Mesendoderm (in vitro differentiated cells): ENCODE data around the gene ADAMTS12.
"Not testable (repeated sequence)": the region's sequence is repeated elsewhere in the genome, so short reads cannot be mapped to it uniquely, and the experiment has no call there.

Experiments used
- DNase-seq: peaks from one replicate; pipeline ENCODE4 v3.0.0; 2013
- H2AK5ac ChIP-seq: 2 replicates; pipeline ENCODE4 v1.6.1; 2013; ENCODE audit warnings: low read length, inconsistent platforms
- H2BK120ac ChIP-seq: 2 replicates; pipeline ENCODE4 v1.6.1; 2013; ENCODE audit warnings: low read depth, mild to moderate bottlenecking, low read length, moderate library complexity, mixed read lengths
- H2BK15ac ChIP-seq: replicated peaks from 2 replicates; pipeline ENCODE4 v1.6.1; 2013; ENCODE audit warnings: low read depth, mild to moderate bottlenecking, moderate library complexity
- H2BK5ac ChIP-seq: 2 replicates; pipeline ENCODE4 v1.6.1; 2013; ENCODE audit warnings: low read length, inconsistent platforms
- H3K18ac ChIP-seq: 2 replicates; pipeline ENCODE4 v1.6.1; 2013; ENCODE audit warnings: mild to moderate bottlenecking, low read length, mixed read lengths
- H3K23ac ChIP-seq: one replicate; pipeline ENCODE4 v1.6.1; 2013; ENCODE audit warnings: low read length
- H3K27ac ChIP-seq: 2 replicates; pipeline ENCODE4 v1.5.1; 2013; ENCODE audit warnings: low read depth, mild to moderate bottlenecking, inconsistent platforms, low read length, moderate library complexity
- H3K27me3 ChIP-seq: 2 replicates; pipeline ENCODE4 v1.6.1; 2013; ENCODE audit warnings: low read length, control low read depth, mild to moderate bottlenecking, inconsistent platforms; ENCODE audit not compliant: insufficient read depth, poor library complexity
- H3K36me3 ChIP-seq: 2 replicates; pipeline ENCODE4 v1.6.1; 2013; ENCODE audit warnings: low read length, inconsistent platforms; ENCODE audit not compliant: control insufficient read depth, insufficient read depth
- H3K4ac ChIP-seq: one replicate; pipeline ENCODE4 v1.6.1; 2013; ENCODE audit warnings: low read depth, mild to moderate bottlenecking, low read length, moderate library complexity
- H3K4me1 ChIP-seq: 2 replicates; pipeline ENCODE4 v1.6.1; 2013; ENCODE audit warnings: low read depth, low read length, inconsistent platforms; ENCODE audit not compliant: control insufficient read depth
- H3K4me2 ChIP-seq: 2 replicates; pipeline ENCODE4 v1.6.1; 2013; ENCODE audit warnings: low read length
- H3K4me3 ChIP-seq: 2 replicates; pipeline ENCODE4 v1.5.1; 2013; ENCODE audit warnings: mild to moderate bottlenecking, low read length
- H3K56ac ChIP-seq: one replicate; pipeline ENCODE4 v1.6.1; 2013; ENCODE audit warnings: low read length
- H3K79me1 ChIP-seq: 2 replicates; pipeline ENCODE4 v1.6.1; 2013; ENCODE audit warnings: low read length, inconsistent platforms
- H3K79me2 ChIP-seq: 2 replicates; pipeline ENCODE4 v1.6.1; 2013; ENCODE audit warnings: mild to moderate bottlenecking, low read length; ENCODE audit not compliant: control insufficient read depth, insufficient read depth
- H3K9ac ChIP-seq: 2 replicates; pipeline ENCODE4 v1.6.1; 2013; ENCODE audit warnings: low read length, inconsistent platforms
- H4K5ac ChIP-seq: one replicate; pipeline ENCODE4 v1.6.1; 2013; ENCODE audit warnings: low read length
- H4K8ac ChIP-seq: one replicate; pipeline ENCODE4 v1.6.1; 2013; ENCODE audit warnings: low read depth, mild to moderate bottlenecking, control low read depth, low read length, moderate library complexity
- WGBS: extraction: QIAGEN DNeasy Blood & Tissue Kit; methylation state at CpG from one replicate; pipeline ENCODE4 v1.1.7; 2013; ENCODE audit warnings: low lambda C conversion rate, missing lambda C conversion rate; ENCODE audit not compliant: insufficient coverage; ENCODE audit errors: extremely low coverage; 5-methylcytosine and 5-hydroxymethylcytosine counted together

ADAMTS12 gene

GRCh38 chr5:33516421-33516820 is 375.4 kb downstream of the ADAMTS12 start:
- no peak overlapping the region for H2BK15ac ChIP-seq
- no peaks in the 10 kb centered on the region for H3K27me3 ChIP-seq
- no peak overlapping the region for H3K56ac ChIP-seq
- H3K79me1 ChIP-seq = no peaks in the 10 kb centered on the region
- H2AK5ac ChIP-seq = no peak overlapping the region
- no CpG with 5 or more reads among the region's 2 CpGs for WGBS
- H3K4ac ChIP-seq = no peak overlapping the region
- no peak overlapping the region for H3K4me3 ChIP-seq
- H2BK5ac ChIP-seq = no peak overlapping the region
- H3K23ac ChIP-seq = no peak overlapping the region
- no peak overlapping the region for H2BK120ac ChIP-seq
- H3K27ac ChIP-seq = no peak overlapping the region
- H4K5ac ChIP-seq = no peak overlapping the region
- H3K4me1 ChIP-seq = no peaks in the 10 kb centered on the region
- no peak overlapping the region for H4K8ac ChIP-seq
- H3K36me3 ChIP-seq = no peaks in the 10 kb centered on the region
- H3K79me2 ChIP-seq = no peaks in the 10 kb centered on the region
- DNase-seq = no peak
- H3K9ac ChIP-seq = no peak overlapping the region
- H3K18ac ChIP-seq = no peak overlapping the region
- H3K4me2 ChIP-seq = no peak overlapping the region

- not testable (repeated sequence) for H4K8ac ChIP-seq, H2AK5ac ChIP-seq, H3K4me3 ChIP-seq, H3K27ac ChIP-seq, H3K36me3 ChIP-seq, H3K4ac ChIP-seq, DNase-seq, H3K9ac ChIP-seq, H3K4me2 ChIP-seq, H3K79me2 ChIP-seq, H2BK5ac ChIP-seq, H2BK15ac ChIP-seq, H3K56ac ChIP-seq, H3K27me3 ChIP-seq, H3K23ac ChIP-seq, H2BK120ac ChIP-seq, H3K4me1 ChIP-seq, H3K18ac ChIP-seq, H3K79me1 ChIP-seq, H4K5ac ChIP-seq
- no CpG with 5 or more reads among the region's 32 CpGs for WGBS
These were observed 376.4 kb downstream of the ADAMTS12 start for GRCh38 chr5:33515366-33515765.

GRCh38 chr5:33513462-33514185 is 378.2 kb downstream of the ADAMTS12 start:
- no CpG with 5 or more reads among the region's 3 CpGs for WGBS

GRCh38 chr5:33509036-33509435 is 382.8 kb downstream of the ADAMTS12 start:
- no peaks in the 10 kb centered on the region for H3K79me1 ChIP-seq
- no peak overlapping the region for H2BK5ac ChIP-seq
- WGBS = no CpG with 5 or more reads among the region's 3 CpGs
- no peak overlapping the region for H3K4me2 ChIP-seq
- no peak overlapping the region for H3K9ac ChIP-seq
- H3K56ac ChIP-seq = no peak overlapping the region
- no peaks in the 10 kb centered on the region for H3K36me3 ChIP-seq
- no peak for DNase-seq
- H3K4me3 ChIP-seq = no peak overlapping the region
- no peak overlapping the region for H4K5ac ChIP-seq
- H3K18ac ChIP-seq = no peak overlapping the region
- H3K4ac ChIP-seq = no peak overlapping the region
- no peaks in the 10 kb centered on the region for H3K79me2 ChIP-seq
- no peak overlapping the region for H3K23ac ChIP-seq
- H2BK15ac ChIP-seq = no peak overlapping the region
- H3K27ac ChIP-seq = no peak overlapping the region
- H2BK120ac ChIP-seq = no peak overlapping the region
- H4K8ac ChIP-seq = no peak overlapping the region
- H3K4me1 ChIP-seq = no peaks in the 10 kb centered on the region
- H2AK5ac ChIP-seq = no peak overlapping the region
- no peaks in the 10 kb centered on the region for H3K27me3 ChIP-seq

More at GRCh38 chr5:33513462-33514185, 378.2 kb downstream of the ADAMTS12 start:
- H3K79me1 ChIP-seq = no peaks in the 10 kb centered on the region
- H3K18ac ChIP-seq = no peak overlapping the region
- H3K23ac ChIP-seq = no peak overlapping the region
- H3K27me3 ChIP-seq = no peaks in the 10 kb centered on the region
- no peaks in the 10 kb centered on the region for H3K79me2 ChIP-seq
- no peak for DNase-seq
- no peaks in the 10 kb centered on the region for H3K4me1 ChIP-seq
- H4K8ac ChIP-seq = no peak overlapping the region
- H3K4me3 ChIP-seq = no peak overlapping the region
- H2AK5ac ChIP-seq = no peak overlapping the region
- no peak overlapping the region for H2BK120ac ChIP-seq
- no peak overlapping the region for H4K5ac ChIP-seq
- no peak overlapping the region for H2BK15ac ChIP-seq
- H3K9ac ChIP-seq = no peak overlapping the region
- no peak overlapping the region for H2BK5ac ChIP-seq
- H3K4me2 ChIP-seq = no peak overlapping the region
- H3K27ac ChIP-seq = no peak overlapping the region
- H3K4ac ChIP-seq = no peak overlapping the region
- H3K56ac ChIP-seq = no peak overlapping the region
- no peaks in the 10 kb centered on the region for H3K36me3 ChIP-seq

- Histone ChIP-seq H3K27ac (no peak overlapping the region), H3K18ac (no peak overlapping the region), H3K4me1 (no peaks in the 10 kb centered on the region), H3K9ac (no peak overlapping the region), H2BK120ac (no peak overlapping the region), H3K23ac (no peak overlapping the region), H2AK5ac (no peak overlapping the region), H3K79me2 (no peaks in the 10 kb centered on the region), H3K4me3 (no peak overlapping the region), H3K56ac (no peak overlapping the region), H4K8ac (no peak overlapping the region), H3K4me2 (no peak overlapping the region), H3K4ac (no peak overlapping the region), H3K79me1 (no peaks in the 10 kb centered on the region), H4K5ac (no peak overlapping the region), H3K27me3 (no peaks in the 10 kb centered on the region), H2BK15ac (no peak overlapping the region), H2BK5ac (no peak overlapping the region), H3K36me3 (no peaks in the 10 kb centered on the region)
- 100% methylated on average over 1 of the region's 4 CpGs for WGBS
- no peak for DNase-seq
These were observed 384.4 kb downstream of the ADAMTS12 start for GRCh38 chr5:33507426-33507825.

- Histone ChIP-seq H3K4me3 (no peak overlapping the region), H3K18ac (no peak overlapping the region), H2BK5ac (no peak overlapping the region), H3K56ac (no peak overlapping the region), H3K4ac (no peak overlapping the region), H2BK15ac (no peak overlapping the region), H2AK5ac (no peak overlapping the region), H3K4me1 (no peaks in the 10 kb centered on the region), H3K27me3 (no peaks in the 10 kb centered on the region), H3K79me2 (no peaks in the 10 kb centered on the region), H3K36me3 (no peaks in the 10 kb centered on the region), H3K23ac (no peak overlapping the region), H3K4me2 (no peak overlapping the region), H4K5ac (no peak overlapping the region), H4K8ac (no peak overlapping the region), H3K27ac (no peak overlapping the region), H3K9ac (no peak overlapping the region), H2BK120ac (no peak overlapping the region), H3K79me1 (no peaks in the 10 kb centered on the region)
- no peak for DNase-seq
- no CpG with 5 or more reads among the region's 3 CpGs for WGBS
These were observed 387.2 kb downstream of the ADAMTS12 start for GRCh38 chr5:33504570-33504969.
